ENCODE results near the gene ADISSP. TPM values are rescaled to one million over a fixed set of nuclear protein-coding genes. Genes with fewer than 3 reads are reported as not detected.

Gene ADISSP
- total RNA-seq, 6 experiments from 2014 or later, result 86.0 to 105 (median 89.9) TPM

- no peak for DNase-seq
- Mint-ChIP-seq H3K27me3 (ENCODE audit: insufficient read depth) (peaks cover 8% of the 10 kb centered on the region), H3K27ac (peak overlapping the region; percentile 38), H3K36me3 (ENCODE audit: low read depth) (peaks cover 57% of the 10 kb centered on the region), H3K9me3 (no peaks in the 10 kb centered on the region), H3K4me3 (no peak overlapping the region), H3K4me1 (ENCODE audit: low read depth) (peaks cover 72% of the 10 kb centered on the region)
- TF ChIP-seq CTCF (IDR thresholded peaks at IDR 0.05), result no peak
Measured at GRCh38 chr20:3801299-3801698, 33.7 kb upstream of the ADISSP start.

- Mint-ChIP-seq H3K27me3 (ENCODE audit: insufficient read depth) (peaks cover 6% of the 10 kb centered on the region), H3K36me3 (ENCODE audit: low read depth) (peaks cover 53% of the 10 kb centered on the region)
Measured at GRCh38 chr20:3800878-3801260, 33.3 kb upstream of the ADISSP start.

GRCh38 chr20:3800256-3800877, 32.8 kb upstream of the ADISSP start:
- no peak for DNase-seq
- Mint-ChIP-seq H3K36me3 (ENCODE audit: low read depth) (peaks cover 48% of the 10 kb centered on the region), H3K9me3 (no peaks in the 10 kb centered on the region), H3K4me3 (no peak overlapping the region), H3K27ac (peak overlapping the region; percentile 54; the same call in 1 of the 2 replicates), H3K27me3 (ENCODE audit: insufficient read depth) (peaks cover 6% of the 10 kb centered on the region), H3K4me1 (ENCODE audit: low read depth) (peaks cover 67% of the 10 kb centered on the region)
- TF ChIP-seq CTCF (IDR thresholded peaks at IDR 0.05), result no peak

More at GRCh38 chr20:3800878-3801260, 33.3 kb upstream of the ADISSP start:
- Mint-ChIP-seq H3K4me3 (no peak overlapping the region), H3K9me3 (no peaks in the 10 kb centered on the region), H3K27ac (no peak overlapping the region), H3K4me1 (ENCODE audit: low read depth) (peaks cover 68% of the 10 kb centered on the region)
- DNase-seq, result no peak
- no peak for TF ChIP-seq CTCF (IDR thresholded peaks at IDR 0.05)

GRCh38 chr20:3798908-3799248, 31.3 kb upstream of the ADISSP start:
- no peaks in the 10 kb centered on the region for H3K9me3 Mint-ChIP-seq
- no peak for TF ChIP-seq CTCF (IDR thresholded peaks at IDR 0.05)
- H3K4me1 Mint-ChIP-seq (ENCODE audit: low read depth), result peaks cover 56% of the 10 kb centered on the region
- H3K36me3 Mint-ChIP-seq (ENCODE audit: low read depth), result peaks cover 36% of the 10 kb centered on the region
- H3K27ac Mint-ChIP-seq, result peak overlapping the region; percentile 45
- H3K4me3 Mint-ChIP-seq, result peak overlapping the region; percentile 93
- DNase-seq, result no peak
- peaks cover 6% of the 10 kb centered on the region for H3K27me3 Mint-ChIP-seq (ENCODE audit: insufficient read depth)

DNA sequence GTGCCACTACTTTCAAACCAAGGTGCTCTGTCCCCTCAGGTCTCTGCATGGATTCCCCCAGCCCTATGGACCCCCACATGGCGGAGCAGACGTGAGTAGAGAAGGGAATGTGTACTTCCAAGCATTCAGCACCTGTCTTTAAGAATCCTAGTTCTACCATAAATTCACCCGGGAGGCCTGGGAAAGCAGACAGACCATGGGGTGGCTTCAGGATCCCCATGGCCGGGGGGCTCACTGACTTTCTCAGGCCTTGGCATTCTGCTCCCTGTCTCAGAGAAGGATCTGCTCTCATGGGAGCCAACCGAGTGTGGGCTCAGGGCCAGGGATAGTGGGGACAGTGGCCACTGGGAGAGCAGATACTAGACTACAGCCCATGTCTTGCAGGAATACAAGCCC, 30.8 kb upstream of the ADISSP start:
- Mint-ChIP-seq H3K36me3 (ENCODE audit: low read depth) (peaks cover 31% of the 10 kb centered on the region), H3K27me3 (ENCODE audit: insufficient read depth) (peaks cover 6% of the 10 kb centered on the region), H3K4me3 (peak overlapping the region; percentile 93), H3K27ac (peak overlapping the region; percentile 45), H3K9me3 (no peaks in the 10 kb centered on the region), H3K4me1 (ENCODE audit: low read depth) (peaks cover 51% of the 10 kb centered on the region)
- no peak for DNase-seq
- no peak for TF ChIP-seq CTCF (IDR thresholded peaks at IDR 0.05)
